ENCODE data around the gene GLI1.

DNA sequence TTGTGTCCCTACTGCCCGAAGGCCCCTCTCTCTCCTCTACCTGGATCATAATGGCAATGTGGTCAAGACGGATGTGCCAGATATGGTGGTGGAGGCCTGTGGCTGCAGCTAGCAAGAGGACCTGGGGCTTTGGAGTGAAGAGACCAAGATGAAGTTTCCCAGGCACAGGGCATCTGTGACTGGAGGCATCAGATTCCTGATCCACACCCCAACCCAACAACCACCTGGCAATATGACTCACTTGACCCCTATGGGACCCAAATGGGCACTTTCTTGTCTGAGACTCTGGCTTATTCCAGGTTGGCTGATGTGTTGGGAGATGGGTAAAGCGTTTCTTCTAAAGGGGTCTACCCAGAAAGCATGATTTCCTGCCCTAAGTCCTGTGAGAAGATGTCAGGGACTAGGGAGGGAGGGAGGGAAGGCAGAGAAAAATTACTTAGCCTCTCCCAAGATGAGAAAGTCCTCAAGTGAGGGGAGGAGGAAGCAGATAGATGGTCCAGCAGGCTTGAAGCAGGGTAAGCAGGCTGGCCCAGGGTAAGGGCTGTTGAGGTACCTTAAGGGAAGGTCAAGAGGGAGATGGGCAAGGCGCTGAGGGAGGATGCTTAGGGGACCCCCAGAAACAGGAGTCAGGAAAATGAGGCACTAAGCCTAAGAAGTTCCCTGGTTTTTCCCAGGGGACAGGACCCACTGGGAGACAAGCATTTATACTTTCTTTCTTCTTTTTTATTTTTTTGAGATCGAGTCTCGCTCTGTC is 2.7 kb upstream of the GLI1 start:
- TF ChIP-seq, protein P1, sequence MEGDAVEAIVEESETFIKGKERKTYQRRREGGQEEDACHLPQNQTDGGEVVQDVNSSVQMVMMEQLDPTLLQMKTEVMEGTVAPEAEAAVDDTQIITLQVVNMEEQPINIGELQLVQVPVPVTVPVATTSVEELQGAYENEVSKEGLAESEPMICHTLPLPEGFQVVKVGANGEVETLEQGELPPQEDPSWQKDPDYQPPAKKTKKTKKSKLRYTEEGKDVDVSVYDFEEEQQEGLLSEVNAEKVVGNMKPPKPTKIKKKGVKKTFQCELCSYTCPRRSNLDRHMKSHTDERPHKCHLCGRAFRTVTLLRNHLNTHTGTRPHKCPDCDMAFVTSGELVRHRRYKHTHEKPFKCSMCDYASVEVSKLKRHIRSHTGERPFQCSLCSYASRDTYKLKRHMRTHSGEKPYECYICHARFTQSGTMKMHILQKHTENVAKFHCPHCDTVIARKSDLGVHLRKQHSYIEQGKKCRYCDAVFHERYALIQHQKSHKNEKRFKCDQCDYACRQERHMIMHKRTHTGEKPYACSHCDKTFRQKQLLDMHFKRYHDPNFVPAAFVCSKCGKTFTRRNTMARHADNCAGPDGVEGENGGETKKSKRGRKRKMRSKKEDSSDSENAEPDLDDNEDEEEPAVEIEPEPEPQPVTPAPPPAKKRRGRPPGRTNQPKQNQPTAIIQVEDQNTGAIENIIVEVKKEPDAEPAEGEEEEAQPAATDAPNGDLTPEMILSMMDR (conservative IDR thresholded peaks at IDR 0.05 in 1 of 2, IDR thresholded peaks at IDR 0.05 in 1 of 2; ENCODE audit: low read depth in 1 of 2, low read length in 2 of 2), result no peak
- no peak for TF ChIP-seq EZH2 (IDR thresholded peaks at IDR 0.05; ENCODE audit: low read length, missing control alignments)

All from fibroblast of lung (primary cell).